HG03066 (cell line): ENCODE results near the gene DNAAF1.

Experiments used
- ATAC-seq: cut with Tn5 transposase; IDR thresholded peaks from one replicate; pipeline ENCODE4 v1.9.1; 2021; ENCODE audit warnings: low read depth; ENCODE audit not compliant: unreplicated experiment

The DNAAF1 gene

DNA sequence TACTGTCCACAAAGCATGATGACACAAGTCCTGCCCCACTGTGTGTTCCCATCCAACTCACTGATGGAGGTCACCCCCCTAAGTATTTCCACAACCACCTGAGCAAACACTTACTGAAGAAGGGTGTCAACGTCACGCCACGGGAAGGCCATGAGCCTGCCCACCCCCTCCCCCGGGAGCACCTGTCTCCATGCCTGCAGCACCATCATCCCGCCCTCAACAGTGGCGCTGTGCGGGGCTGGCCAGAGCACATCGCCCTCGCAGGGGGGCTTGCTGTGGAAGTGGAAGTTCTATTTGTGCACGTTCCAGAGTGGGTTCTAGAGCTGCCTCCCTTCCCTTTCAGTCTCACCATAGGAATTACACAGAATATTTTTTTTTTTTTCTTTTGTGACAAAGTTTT lies 24.1 kb upstream of the DNAAF1 start:
- no peak for ATAC-seq

DNA sequence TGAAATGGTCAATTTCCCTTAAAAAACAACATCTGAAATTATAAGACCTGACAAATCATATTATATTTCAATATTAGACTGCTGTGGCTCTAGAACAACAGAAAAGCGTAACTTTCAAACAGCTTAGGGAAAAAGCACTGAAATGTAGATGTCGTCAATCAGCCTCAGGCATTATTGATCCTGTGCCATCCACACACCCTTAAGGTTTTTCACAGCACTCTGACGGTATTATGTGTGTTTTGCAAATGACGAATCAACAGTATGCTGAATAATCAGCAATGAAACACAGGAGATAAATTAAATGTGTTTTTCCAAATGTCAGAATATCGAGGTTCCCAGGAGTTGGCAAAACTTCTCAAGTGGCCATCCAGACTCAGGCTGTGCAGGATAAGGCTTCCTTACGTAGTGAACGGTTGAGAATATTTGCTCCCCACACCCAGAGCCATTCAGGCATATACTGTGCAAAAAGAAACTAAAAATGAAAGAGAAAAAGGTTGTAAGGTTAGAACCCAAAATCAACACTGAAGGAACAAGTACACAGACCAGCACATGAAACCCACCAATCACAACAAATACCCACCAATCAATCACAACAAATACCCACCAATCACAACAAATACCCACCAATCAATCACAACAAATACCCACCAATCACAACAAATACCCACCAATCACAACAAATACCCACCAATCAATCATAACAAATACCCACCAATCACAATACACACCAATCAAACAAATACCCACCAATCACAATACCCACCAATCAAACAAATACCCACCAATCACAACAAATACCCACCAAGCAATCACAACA lies 20.6 kb upstream of the DNAAF1 start:
- no peak for ATAC-seq

DNA sequence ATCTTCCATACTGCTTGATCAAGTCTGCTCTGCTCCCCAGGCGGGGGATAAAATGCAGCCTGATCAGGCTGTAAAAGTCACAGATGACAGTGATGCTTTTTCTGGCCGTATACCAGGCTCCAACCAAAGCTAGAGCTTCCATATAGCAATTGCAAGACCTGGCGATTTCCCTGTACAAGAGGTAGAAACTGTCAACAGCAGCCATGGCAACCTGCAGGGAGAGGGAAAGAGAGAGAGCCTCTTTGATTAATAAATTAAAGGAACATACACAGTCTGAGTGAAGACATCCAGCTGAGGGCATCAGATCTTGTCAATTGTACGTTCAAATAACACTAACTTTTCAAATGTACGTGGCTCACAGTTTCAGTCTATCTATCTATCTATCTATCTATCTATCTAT lies 14.0 kb upstream of the DNAAF1 start:
- no peak for ATAC-seq

DNA sequence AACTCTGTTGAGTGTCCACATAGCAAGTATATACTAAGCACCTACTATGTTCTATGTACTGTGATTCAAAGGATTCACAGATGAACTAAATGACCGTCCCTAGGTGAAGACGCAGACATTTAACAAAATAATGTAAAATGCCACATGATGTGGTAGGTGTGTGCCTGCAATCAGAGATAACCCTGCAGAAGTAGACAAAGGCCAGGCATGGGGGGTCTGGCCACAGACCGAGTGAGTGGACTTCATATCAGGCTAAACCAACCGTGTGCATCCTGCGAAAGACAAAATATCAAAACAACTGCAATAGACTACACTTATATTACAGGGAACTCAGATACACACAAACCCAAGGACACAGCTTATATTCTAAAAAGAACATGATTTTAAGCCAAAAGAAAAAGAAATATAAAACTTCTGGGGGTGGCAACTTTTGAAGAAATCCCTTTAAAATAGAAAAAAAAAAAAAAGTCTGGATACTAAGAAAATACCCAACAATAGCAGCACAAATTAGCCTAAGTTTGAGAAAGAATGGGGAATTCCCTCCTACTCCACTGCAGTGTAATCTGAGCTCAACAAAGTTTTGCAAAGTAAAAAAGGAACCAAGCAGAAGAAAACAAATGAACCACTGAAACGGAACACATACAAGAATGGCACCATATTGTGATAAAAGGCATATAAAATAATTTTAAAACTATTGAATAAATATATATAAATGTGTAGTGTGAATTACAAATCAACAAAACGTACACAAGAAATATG lies 12.4 kb upstream of the DNAAF1 start:
- ATAC-seq = no peak

DNA sequence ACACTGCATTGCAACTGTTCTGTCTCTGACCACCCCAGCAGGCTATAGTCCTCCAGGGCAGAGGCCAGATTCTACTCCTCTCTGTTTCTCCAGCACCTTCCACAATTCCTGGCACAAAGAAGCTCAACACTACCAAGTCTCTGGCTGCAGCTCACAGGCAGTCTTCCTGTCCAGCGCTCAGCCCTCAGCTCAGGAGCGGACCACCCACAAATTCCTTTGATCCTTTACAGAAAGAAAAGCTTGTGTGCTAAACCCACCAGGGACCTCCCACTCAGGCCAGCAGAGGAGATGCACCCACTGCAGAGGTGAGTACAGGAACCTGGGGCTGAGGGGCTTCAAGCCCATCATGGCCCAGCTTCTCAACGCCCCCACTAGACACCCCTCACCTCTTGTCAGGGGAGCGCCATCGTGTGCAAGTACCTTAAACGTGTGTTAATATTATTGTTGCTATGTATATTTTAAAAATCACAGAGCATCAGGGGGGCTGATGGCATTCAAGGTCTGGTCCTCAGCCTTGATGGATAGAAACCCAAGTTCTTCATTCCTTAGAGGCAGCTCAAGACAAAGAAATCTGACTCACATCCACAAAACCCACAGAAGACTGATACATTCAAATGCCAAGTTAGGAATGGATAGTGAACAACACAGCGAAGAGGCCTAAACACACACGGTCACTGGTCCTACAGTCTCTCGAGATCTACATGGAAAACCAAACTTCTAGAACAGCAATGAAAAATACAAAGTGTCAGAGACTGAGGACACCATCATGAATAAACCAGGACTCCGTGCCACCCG lies 8.6 kb upstream of the DNAAF1 start:
- ATAC-seq = no peak

DNA sequence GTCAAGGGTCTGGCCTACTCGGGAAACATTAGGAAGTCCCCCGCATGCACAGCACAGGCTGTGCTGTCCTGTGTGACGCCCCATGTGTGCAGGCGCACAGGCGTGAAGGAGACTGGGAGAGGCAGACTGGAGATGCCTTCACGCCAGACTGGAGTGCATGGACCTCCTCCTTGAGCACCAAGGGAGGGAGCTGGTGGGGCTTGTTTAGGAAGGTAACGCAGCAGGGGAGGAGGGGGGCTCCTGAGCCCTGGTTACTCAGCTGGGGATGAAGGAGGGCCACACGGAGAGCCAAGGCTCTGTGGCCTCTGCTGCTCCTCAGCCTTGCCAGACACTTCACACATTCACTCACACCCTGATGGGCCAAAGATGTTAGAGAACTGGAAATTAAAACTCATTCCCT lies 7.8 kb upstream of the DNAAF1 start:
- ATAC-seq = no peak

DNA sequence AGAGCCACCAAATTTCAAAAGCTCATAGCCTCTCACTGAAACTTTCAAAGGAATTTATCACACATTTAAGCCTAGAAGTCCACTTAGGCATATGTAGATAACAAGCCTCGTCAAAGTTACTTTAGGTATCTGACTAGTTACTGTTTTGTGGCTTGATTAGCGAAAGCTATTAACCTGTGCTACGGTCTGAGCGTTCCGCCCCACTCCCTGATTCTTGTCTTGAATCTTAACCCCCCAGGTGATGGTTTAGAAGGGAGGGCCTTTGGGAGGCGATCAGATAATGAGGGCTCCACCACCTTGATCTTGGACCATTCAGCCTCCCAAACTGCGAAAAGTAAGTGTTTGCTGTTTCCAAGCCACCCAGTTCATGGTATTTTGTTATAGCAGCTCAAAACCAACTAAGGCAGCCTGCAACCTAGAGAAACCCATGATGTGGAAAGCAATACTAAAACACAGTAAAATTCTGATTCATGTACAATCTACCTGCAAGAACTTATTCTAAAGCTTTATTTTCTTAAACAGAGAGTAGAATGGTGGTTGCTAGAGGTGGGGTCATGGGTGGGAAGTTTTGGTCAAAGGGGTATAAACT lies 7.2 kb upstream of the DNAAF1 start:
- no peak for ATAC-seq

DNA sequence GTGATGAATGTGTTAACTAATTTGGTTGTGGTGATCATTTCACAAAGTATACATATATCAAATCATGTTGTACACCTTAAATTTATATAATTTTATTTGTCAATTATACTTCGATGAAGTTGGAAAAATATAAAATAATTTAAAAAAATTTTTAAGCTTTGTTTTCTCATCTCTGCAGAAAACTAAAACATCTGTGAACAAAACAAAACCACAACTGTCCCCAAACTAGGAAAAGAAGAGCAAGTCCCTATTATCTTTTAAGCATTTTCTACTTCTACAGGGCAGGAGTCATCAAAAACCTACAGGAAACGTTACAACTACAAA lies 6.6 kb upstream of the DNAAF1 start:
- ATAC-seq = no peak

DNA sequence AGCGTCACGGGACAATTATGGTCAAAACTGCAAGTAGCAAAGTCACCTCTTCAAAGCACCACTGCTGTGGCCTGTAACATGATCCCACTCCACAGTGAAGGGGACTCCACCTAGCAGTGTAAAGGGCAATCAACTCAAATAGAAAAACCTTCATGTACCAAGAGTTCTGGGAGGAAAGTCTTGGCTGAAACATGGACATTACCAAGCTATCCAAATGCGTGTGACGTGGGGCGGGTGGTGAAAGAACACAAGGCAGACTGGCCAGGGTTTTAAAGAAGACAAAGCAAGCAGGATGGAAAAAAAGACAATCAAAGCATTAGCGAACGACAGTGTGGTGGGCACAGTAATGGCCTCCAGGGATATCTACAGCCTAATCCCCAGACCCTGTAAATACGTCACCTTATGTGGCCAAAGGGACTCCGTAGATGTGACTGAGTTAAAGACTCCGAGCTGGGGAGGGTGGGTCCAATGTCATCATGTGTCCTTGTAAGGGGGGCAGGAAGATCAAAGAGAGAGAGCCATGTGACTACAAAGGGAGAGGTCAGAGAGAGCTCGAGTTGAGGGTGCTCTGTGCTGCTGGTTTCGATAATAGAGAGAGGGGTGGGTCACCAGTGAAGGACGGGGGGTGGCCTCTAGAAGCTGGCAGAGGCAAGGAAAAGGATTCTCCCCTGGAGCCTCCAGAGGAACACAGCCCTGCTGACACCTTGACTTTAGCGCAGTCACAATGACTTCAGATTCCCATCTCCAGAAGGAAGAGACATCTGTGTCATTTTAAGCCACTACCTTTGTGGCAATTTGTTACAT lies 6.1 kb upstream of the DNAAF1 start:
- ATAC-seq = no peak

DNA sequence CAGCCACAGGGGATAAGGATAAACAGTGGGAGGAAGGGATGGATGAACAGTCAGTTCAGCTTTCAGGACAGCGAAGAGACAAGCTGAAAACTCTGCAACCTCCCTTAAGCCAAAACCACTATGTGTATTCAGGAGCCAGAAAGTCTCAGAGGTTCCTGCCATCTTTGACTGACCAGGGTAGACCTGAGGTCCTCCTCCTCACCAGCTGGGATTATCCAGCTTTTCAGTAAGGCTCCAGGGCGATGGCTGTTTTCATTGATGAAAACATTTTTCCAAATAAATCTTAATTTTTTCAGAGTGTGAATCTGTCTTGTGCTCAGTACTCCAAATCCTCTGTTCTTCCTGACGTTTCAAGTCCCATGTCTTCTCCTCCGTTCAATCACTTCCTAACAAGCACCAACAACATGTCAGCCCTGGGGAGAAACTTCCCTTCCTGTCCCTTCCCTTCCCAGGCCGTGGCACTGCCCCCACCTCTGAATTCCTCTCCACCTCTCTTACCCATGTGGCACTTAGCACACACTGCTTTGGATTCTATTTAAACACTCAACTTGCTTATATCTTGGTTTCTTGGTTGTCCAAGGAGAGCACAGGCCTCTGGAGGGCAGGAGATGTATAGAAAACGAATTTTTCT lies 5.4 kb upstream of the DNAAF1 start:
- no peak for ATAC-seq

DNA sequence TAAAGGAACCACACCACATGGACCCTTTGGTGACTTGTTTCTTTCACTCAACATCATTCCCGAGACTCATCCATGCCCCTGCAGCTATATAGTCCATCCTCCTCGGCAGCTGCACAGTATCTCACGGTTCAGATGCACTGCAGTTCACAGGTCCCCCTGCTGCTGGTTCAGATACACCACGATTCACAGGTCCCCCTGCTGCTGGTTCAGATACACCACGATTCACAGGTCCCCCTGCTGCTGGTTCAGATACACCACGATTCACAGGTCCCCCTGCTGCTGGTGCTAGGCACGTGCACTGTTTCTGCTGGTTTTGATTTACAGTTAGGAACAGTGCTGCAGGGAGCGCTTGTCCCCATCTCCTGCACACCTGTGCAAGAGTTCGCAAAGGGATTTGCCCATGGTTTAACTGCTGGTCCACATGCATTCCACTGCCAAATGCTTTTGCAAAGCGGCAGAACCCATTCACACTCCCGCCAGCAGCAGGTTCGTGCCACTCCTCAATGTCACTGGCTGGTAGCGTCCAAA lies 3.9 kb upstream of the DNAAF1 start:
- no peak for ATAC-seq

DNA sequence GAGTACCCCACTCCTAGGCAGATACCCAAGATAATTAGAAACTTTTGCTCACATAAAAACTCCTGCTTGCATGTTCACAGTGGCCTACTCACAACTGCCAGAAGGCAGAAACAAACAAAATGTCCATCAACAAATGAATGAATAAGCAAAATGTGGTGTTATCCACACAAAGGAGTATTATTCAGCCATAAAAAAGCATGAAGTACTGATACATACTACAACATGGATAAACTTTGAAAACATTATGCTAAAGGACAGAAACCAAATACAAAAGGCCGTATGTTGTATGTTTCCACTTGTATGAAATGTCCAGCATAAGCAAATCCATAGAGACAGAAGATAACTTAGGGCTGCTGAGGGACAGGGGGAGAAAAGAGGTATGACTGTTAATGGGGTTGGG lies 2.0 kb upstream of the DNAAF1 start:
- ATAC-seq = no peak

DNA sequence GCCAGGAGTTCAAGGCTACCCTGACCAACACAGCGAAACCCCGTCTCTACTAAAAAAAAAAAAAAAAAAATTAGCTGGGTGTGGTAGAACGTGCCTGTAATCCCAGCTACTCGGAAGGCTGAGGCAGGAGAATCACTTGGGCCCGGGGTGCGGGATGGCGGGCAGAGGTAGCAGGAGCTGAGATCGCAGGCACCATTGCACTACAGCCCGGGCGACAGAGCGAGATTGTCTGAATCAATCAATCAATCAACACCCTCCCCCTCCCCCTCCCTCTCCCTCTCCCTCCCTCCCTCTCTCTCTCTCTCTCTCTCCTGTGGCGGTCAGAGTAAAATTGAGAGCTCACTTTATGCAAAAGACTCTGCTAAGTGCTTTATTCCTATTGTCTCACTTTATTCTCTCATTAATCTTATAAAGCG lies 1.3 kb upstream of the DNAAF1 start:
- ATAC-seq = no peak

DNA sequence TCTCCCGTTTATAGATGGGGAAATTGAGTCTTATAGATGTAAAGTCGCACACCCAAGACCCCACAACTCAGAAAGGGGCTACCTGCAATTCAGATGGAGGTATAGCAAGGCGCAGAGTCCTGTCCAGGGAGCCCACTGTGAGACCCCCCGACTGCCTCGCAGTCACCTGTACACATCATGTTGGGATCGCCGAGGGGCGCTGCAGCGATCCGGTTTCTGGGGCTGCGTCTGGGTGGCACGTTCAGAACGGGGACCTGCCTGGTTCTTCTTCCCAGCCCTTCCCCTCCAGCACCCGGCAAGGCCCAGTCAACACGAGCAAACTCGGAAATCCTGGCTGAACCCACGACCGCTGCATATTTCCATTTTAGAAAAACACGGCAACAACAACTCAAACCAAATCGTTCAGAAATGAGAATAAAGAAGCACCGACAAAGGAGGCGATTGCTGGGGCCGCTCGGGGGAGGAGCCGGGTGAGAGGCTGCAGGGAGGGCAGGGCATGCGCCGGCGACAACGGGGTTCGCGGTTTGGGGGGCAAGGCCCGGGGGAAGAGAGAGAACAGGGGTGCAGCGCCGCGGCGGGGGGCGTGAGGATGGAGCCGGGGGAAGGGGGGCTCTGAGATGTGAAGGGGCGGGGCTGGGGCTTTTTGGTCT lies 774 bp upstream of the DNAAF1 start:
- ATAC-seq = no peak

DNA sequence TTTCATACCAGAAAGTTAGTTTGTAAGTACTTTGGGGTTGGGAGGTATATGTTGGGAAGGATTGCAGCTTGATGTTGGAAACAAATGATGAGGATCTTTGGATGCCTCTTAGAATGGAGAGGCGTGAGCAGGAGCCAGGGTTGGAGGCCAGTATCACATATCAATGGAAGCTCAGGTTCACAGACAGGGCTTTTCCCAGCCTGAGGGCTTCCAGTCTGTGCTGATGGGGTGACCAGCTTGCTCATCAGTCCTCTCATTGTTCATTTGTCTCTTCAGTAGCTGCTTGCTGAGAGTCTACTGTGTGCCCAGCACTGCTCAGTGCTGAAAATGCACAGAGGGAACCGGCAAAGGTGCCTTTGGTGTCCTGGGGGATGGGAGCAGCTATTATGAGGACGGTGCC lies 5.8 kb downstream of the DNAAF1 start:
- ATAC-seq = no peak

DNA sequence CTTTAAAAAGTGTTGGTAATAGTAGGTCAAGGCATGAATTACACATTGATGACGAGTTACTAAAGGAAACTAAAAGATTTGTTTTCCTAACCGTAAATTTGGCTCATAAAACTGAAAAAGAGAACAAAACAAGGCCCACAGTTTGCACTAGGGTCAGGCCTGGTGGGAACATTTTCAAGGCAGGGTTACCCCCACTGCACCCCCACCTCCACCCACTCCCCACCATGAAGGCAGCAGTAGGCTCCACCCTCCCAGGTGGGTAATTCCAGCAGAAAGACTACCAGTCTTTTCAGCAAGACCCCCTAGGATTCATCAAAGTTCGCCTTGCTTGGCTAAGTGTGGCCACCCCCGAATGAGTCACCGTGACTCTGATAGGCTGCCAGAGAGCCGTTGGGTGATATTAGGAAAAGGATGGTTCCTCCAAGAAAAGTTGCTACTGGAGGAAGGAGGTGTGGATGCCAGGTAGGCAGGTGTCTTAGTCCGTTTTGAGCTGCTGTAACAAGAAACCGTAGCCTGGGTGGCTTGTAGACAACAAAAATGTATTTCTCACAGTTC lies 8.6 kb downstream of the DNAAF1 start:
- no peak for ATAC-seq

DNA sequence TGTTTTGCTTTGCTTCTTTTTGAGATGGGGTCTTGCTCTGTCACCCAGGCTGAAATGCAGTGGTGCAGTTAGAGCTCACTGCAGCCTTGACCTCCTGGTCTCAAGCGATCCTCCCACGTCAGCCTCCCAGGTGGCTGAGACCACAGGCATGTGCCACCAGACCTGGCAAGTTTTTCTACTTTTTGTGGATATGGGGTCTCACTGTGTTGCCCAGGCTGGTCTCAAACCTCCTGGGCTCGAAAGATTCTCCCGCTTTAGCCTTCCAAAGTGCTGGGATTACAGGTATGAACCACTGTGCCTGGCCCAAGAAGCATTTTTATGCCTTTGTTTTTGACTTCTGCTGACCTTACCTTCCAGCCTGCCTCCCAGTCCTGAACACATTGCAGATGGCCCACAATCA lies 10.1 kb downstream of the DNAAF1 start:
- ATAC-seq = no peak

DNA sequence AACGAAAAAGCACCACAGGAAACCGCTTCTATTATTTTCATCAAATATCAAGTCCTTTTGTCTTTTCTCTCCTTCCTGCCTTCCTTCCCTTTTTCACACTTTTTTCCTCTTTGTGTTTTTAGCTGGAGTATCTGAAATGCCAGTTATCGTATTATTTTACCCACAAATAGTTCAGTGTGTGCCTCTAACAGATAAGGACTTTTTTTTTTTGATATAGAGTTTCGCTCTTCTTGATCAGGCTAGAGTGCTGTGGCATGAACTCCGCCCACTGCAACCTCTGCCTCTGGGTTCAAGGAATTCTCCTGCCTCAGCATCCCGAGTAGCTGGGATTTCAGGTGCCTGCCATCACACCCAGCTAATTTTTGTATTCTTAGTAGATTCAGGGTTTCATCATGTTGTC lies 10.7 kb downstream of the DNAAF1 start:
- no peak for ATAC-seq

DNA sequence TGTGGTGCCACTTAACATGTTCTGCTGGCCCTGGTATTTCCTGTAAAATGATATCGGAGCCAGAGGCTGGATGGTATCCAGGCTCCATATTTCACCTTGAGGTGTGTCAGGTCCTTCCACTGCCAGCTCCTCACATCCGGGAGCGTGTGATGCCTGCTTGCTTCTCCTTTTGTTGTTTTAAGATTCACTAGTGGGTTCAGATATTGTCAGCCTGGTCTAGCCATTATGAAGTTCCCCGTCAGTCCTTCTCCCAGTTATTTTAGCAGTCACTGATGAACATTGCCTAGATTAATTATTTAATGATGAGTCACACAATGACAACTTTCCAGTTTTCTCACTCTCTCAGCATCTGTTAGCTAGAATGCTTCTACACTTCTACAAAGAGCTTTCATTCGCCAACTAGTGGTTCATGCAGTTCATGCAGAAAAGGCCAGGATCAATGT lies 11.3 kb downstream of the DNAAF1 start:
- no peak for ATAC-seq
